Thyroid gland (tissue), 4 donors: Measurements from ENCODE around the gene ARFGAP3. TPM values are rescaled to one million over a fixed set of nuclear protein-coding genes. Genes with fewer than 3 reads are reported as not detected.

Source experiments
- DNase-seq, 2 donors: peaks; one replicate each; pipeline ENCODE4 v3.0.0-alpha.2; 2019
- H3K27ac ChIP-seq, 3 donors: fragments of 200-600 bp; sonication (generic); 1 replicate in 2 of 3; 2 replicates in 1 of 3; pipeline ENCODE4 v1.5.1; 2016 to 2019; ENCODE audit warnings: mild to moderate bottlenecking in 1 of 3, moderate library complexity in 1 of 3
- H3K27me3 ChIP-seq: fragments of 200-600 bp; sonication (generic); one replicate; pipeline ENCODE4 v1.5.1; 2019
- H3K36me3 ChIP-seq, 2 donors: fragments of 200-600 bp; sonication (generic); one replicate each; pipeline ENCODE4 v1.5.1; 2016 to 2019
- H3K4me1 ChIP-seq, 2 donors: fragments of 200-600 bp; sonication (generic); one replicate each; pipeline ENCODE4 v1.5.1; 2017 to 2019
- H3K4me3 ChIP-seq, 3 donors: fragments of 200-600 bp; sonication (generic); replicated peaks in 1 of 3; 1 replicate in 2 of 3; 2 replicates in 1 of 3; pipeline ENCODE4 v1.5.1; 2016; ENCODE audit warnings: mild to moderate bottlenecking in 1 of 3
- H3K9me3 ChIP-seq: fragments of 200-600 bp; sonication (generic); one replicate; pipeline ENCODE4 v1.5.1; 2017
- CTCF ChIP-seq, 6 experiments: fragments of 200-600 bp in 3 of 6; fragments of 450-650 bp in 3 of 6; sonication (generic) in 3 of 6; IDR thresholded peaks; one replicate each; pipeline ENCODE4 v1.5.1; 2016 to 2019; ENCODE audit warnings: antibody characterized with exemption in 6 of 6, mild to moderate bottlenecking in 2 of 6, inconsistent platforms in 1 of 6, moderate library complexity in 1 of 6
- POLR2A ChIP-seq, 2 donors: fragments of 450-650 bp; IDR thresholded peaks; one replicate each; pipeline ENCODE4 v1.6.1; 2017; ENCODE audit warnings: antibody characterized with exemption in 2 of 2, mild to moderate bottlenecking in 2 of 2, moderate library complexity in 1 of 2
- WGBS, 2 donors: methylation state at CpG; one replicate each; pipeline ENCODE4 v1.1.5; 2017; 5-methylcytosine and 5-hydroxymethylcytosine counted together
- intact Hi-C: fragments of 100-400 bp; cut with DNase I; formaldehyde crosslinking; loops from one replicate; pipeline ENCODE4 v1.15.1; 2023
- total RNA-seq, 4 donors: library from RNA; depleted of rRNA; stranded (reverse); fragments of >200 nt; gene quantifications; one replicate each; pipeline ENCODE4 v1.2.3, GENCODE V29; 2016

ARFGAP3 gene
- total RNA-seq, 4 donors from 2014 or later = 82.3 to 106 (median 94.2) TPM

GRCh38 chr22:42844756-42845155 lies 12.3 kb downstream of the ARFGAP3 start:
- WGBS, 2 donors = 63 to 82% methylated on average over 4 of the region's 4 CpGs
- no peak overlapping the region for H3K27ac ChIP-seq
- H3K27me3 ChIP-seq = no peaks in the 10 kb centered on the region
- H3K9me3 ChIP-seq = no peaks in the 10 kb centered on the region
- no peak for TF ChIP-seq CTCF (IDR thresholded peaks at IDR 0.05)
- H3K4me3 ChIP-seq = no peak overlapping the region
- H3K4me1 ChIP-seq = peaks cover 9 to 23% of the 10 kb centered on the region in 2 donors
- H3K36me3 ChIP-seq = peaks cover 11 to 13% of the 10 kb centered on the region in 2 donors
- no peak for DNase-seq
- intact Hi-C loops = no loop called here

- DNase-seq = no peak
- Histone ChIP-seq H3K27ac (no peak overlapping the region), H3K9me3 (no peaks in the 10 kb centered on the region), H3K4me1 (peaks cover 0 to 11% of the 10 kb centered on the region in 2 donors), H3K36me3 (peaks cover 13 to 16% of the 10 kb centered on the region in 2 donors), H3K4me3 (no peak overlapping the region), H3K27me3 (no peaks in the 10 kb centered on the region)
- intact Hi-C loops = no loop called here
- WGBS, 2 donors = 92 to 95% methylated on average over 14 of the region's 14 CpGs
- TF ChIP-seq POLR2A (IDR thresholded peaks at IDR 0.05) (no peak), CTCF (IDR thresholded peaks at IDR 0.05) (no peak)
Observed at GRCh38 chr22:42842658-42843370, 14.3 kb downstream of the ARFGAP3 start.

GRCh38 chr22:42841444-42841843 lies 15.6 kb downstream of the ARFGAP3 start:
- H3K27ac ChIP-seq = no peak overlapping the region
- H3K4me3 ChIP-seq = no peak overlapping the region
- H3K36me3 ChIP-seq = peaks cover 13 to 17% of the 10 kb centered on the region in 2 donors
- 57 to 83% methylated on average over 3 of the region's 3 CpGs for WGBS, 2 donors
- no peaks in the 10 kb centered on the region for H3K27me3 ChIP-seq
- H3K9me3 ChIP-seq = no peaks in the 10 kb centered on the region
- H3K4me1 ChIP-seq = peaks cover 0 to 17% of the 10 kb centered on the region in 2 donors
- no peak for TF ChIP-seq POLR2A (IDR thresholded peaks at IDR 0.05)
- no peak for TF ChIP-seq CTCF (IDR thresholded peaks at IDR 0.05)
- no peak for DNase-seq
- intact Hi-C loops = no loop called here

GRCh38 chr22:42837556-42837955 lies 19.5 kb downstream of the ARFGAP3 start:
- no peaks in the 10 kb centered on the region for H3K27me3 ChIP-seq
- H3K27ac ChIP-seq = peak overlapping the region; percentile 6 to 71 (median 66)
- 41 to 57% methylated on average over 4 of the region's 4 CpGs for WGBS, 2 donors
- DNase-seq = peak; percentile 81 to 84
- H3K4me3 ChIP-seq = no peak overlapping the region
- H3K4me1 ChIP-seq = peaks cover 0 to 11% of the 10 kb centered on the region in 2 donors
- H3K9me3 ChIP-seq = no peaks in the 10 kb centered on the region
- TF ChIP-seq CTCF (IDR thresholded peaks at IDR 0.05) = no peak
- no peak for TF ChIP-seq POLR2A (IDR thresholded peaks at IDR 0.05)
- peaks cover 23 to 34% of the 10 kb centered on the region in 2 donors for H3K36me3 ChIP-seq
- intact Hi-C loops = no loop called here

GRCh38 chr22:42836026-42836425 lies 21.0 kb downstream of the ARFGAP3 start:
- Histone ChIP-seq H3K4me3 (no peak overlapping the region), H3K36me3 (peaks cover 25 to 41% of the 10 kb centered on the region in 2 donors), H3K27ac (no peak overlapping the region), H3K4me1 (peaks cover 0 to 11% of the 10 kb centered on the region in 2 donors), H3K9me3 (no peaks in the 10 kb centered on the region), H3K27me3 (no peaks in the 10 kb centered on the region)
- 96 to 99% methylated on average over 5 of the region's 5 CpGs for WGBS, 2 donors
- intact Hi-C loops = no loop called here
- TF ChIP-seq POLR2A (IDR thresholded peaks at IDR 0.05) (no peak), CTCF (IDR thresholded peaks at IDR 0.05) (no peak)
- no peak for DNase-seq
